GM18519 (cell line): Measurements from ENCODE around the gene MKLN1.
"Not testable (repeated sequence)": the region's sequence is repeated elsewhere in the genome, so short reads cannot be mapped to it uniquely, and the experiment has no call there.

Experiments used
- ATAC-seq: cut with Tn5 transposase; IDR thresholded peaks from one replicate; pipeline ENCODE4 v1.9.1; 2021; ENCODE audit warnings: mild to moderate bottlenecking, moderate library complexity; ENCODE audit not compliant: unreplicated experiment, low FRiP score

Gene MKLN1

DNA sequence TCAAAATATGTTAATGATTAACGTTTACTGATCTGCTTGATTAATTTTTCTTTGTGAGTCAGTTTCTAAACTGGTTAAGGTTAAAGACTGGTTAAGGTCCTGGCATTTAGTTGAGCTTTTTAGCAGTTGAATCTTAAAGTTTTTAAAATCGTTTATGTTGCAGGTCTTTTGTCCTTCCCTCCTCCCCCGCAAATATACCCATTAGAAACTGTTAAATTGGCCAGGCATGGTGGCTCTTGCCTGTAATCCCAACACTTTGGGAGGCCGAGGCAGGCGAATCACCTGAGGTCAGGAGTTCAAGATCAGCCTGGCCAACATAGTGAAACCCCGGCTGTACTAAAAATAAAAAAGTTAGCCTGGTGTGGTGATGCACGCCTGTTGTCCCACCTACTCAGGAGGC is 127.9 kb downstream of the MKLN1 start:
- ATAC-seq, result no peak

- ATAC-seq, result no peak
These were observed 128.7 kb downstream of the MKLN1 start for GRCh38 chr7:131456338-131456737.

GRCh38 chr7:131459256-131459655 is 131.6 kb downstream of the MKLN1 start:
- no peak for ATAC-seq

DNA sequence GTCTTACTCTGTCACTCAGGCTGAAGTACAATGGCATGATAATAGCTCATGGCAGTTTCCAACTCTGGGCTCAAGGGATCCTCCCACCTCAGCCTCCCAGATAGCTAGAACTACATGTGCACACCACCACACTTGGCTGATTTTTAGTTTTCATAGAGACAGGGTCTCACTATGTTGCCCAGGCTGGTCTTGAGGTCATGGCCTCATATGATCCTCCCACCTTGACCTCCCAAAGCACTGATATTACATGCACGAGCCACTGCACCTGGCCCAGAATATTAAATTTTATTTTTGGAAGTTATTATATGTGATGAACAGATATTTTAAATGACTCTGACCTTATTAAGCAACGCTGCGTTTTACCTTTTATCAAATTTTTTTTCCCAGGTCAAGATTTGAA is 134.4 kb downstream of the MKLN1 start:
- no peak for ATAC-seq

GRCh38 chr7:131462715-131463114 is 135.0 kb downstream of the MKLN1 start:
- ATAC-seq, result not testable (repeated sequence)

DNA sequence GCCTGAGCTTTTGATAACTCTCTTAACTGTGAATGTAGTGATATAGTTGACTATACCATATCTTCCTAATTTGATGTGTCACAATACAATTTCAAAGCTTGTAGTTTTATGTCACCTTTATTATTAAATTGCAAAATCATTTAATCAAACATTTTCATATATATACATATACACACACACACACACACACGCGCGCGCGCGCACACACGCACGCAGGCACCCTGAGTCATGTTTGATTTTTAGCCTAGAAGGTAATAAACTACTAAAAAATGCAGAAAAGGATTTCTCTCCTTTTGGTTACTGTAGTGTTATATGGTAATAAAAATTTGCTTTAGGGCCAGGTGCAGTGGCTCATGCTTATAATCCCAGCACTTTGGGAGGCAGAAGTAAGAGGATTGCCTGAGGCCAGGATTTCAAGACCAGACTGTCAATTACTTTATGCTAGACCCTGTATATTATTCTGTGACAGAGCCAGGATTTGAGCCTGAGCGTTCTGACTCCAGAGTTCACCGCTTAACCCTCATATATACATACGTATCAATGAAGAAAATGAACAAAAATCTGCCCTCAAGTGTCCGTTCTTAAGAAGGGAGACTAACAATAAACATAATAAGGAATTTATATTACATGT is 139.2 kb downstream of the MKLN1 start:
- no peak for ATAC-seq

DNA sequence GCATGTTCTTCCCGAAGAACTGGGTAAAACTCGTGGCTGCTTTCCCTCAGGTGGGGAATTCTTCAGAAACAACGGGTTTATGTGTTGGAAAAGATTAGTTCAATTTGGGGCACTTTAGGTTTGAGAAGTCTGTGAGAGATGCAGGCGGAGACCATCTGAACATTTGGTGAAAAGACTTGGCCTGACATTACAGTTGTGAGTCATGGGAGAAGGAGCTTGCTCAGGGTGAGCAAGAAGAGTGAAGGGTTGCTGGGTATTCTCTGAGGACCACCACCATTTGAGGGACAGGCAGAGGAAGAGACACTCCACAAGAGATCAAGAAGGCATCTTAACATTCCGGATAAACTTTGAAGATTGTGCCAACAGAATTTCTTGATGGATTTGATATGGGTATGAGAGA is 140.1 kb downstream of the MKLN1 start:
- ATAC-seq, result no peak

GRCh38 chr7:131471250-131472004 is 143.8 kb downstream of the MKLN1 start:
- no peak for ATAC-seq

DNA sequence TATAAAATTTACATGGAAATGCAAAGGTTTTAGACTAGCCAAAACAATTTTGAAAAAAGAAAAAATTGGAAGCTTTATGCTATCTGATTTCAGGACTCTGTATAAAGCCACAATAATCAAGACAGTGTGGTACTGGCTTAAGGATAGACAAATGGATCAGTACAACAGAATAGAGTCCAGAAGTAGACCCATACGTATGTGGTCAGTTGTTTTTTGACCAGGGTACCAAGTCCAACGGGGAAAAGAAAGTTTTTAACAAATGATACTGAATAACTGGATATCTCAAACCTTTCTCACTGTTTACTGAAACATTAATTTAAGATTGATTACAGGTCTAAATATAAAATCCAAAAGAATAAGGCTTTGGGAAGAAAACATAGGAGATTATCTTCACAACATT is 149.1 kb downstream of the MKLN1 start:
- no peak for ATAC-seq

DNA sequence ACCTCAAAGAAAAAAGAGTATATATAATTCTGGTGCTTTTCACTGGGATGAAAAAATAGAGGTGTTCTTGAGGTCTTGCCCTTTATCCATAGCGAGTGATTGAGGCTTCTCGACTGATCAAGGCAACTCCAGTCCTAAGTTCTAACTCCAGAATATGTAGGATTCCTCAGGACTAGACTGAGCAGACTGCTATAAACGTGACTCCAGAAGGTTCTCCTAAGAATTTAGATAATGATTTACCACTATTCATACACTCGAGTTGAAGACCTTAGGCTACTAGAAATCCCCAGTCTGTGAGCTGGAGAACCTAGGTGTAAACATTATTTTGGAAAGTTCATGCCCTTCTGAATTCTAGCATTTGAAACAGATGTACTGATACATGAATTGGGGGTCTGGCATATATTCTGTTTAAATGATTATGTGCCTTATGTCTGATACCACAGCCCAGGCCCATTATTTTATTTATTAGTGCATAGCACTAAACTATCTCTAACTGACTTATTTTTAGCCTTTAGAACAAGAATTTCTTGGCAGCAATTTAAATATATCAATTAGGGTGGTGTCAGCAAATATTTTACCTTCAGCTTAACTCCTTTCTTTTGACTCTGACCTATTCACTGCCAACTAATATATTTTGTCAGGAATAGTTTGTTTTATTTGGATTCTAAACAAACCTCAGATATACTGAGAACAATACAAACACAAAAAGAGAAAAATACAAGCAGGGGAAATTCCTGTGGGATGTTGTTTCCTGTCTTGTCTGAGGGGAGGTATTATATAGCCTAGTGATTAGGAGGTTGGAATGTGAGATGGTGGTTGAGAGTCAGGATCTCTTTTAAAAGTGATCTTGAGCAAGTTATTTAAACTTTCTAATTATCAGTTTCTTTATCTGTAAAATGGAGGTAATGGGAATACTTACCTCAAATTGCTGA is 153.0 kb downstream of the MKLN1 start:
- ATAC-seq, result no peak

- ATAC-seq, result no peak
These were observed 155.1 kb downstream of the MKLN1 start for GRCh38 chr7:131482800-131483199.

DNA sequence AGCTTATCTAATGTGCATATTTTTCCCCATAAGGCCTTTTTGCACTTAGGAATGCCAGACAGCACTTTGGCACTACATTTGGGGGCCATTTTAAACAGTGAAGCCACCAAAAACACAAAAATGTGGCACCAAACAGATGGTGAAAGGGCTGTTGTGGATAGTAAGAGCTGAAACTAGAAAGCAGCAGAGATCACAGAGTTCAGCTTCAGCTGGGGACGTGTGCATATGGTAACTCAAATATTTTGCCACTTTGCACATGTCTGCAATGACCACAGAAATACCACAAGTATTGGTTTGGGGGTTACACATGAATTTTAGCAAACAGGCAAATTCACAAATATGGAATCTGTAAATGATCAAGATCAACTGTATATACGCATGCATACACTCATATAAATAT is 155.9 kb downstream of the MKLN1 start:
- no peak for ATAC-seq

DNA sequence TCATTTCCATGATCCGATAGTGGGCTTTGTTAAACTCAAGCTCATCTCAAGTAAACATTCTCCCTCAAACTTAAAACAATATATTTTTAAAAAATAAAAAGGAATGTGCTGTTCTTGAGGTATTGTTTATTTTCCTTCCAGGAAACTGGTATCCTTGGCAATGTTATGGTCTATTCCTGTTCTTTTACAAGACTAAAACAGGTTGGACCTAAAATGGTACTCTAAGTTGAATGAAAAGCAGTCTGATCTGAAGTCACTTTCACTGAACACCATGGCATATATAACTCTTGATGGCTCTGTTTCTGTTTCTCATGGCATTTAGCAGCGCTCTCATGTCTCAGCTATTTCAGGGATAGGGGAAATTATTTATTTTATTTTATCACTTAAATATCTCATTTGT is 158.7 kb downstream of the MKLN1 start:
- no peak for ATAC-seq

DNA sequence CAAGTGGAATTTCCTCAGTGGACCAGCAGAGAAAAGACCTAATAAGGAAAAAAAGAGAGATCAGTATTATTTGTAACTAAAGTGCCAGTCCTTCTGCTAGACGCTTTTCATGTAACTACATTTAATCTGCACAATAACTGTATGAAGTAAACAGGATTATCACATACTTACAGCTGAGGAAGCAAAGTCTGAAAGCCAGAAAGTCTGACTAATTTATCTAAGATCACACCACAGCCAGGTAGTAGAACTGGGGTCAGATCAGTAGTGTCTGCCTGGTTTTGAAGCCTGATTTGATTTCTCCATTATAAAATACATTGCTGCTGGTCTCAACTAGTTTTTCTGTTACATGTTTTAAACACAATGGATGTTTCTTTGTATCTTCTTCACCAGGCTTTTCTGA is 159.5 kb downstream of the MKLN1 start:
- ATAC-seq, result no peak

GRCh38 chr7:131488361-131488760 is 160.7 kb downstream of the MKLN1 start:
- no peak for ATAC-seq

DNA sequence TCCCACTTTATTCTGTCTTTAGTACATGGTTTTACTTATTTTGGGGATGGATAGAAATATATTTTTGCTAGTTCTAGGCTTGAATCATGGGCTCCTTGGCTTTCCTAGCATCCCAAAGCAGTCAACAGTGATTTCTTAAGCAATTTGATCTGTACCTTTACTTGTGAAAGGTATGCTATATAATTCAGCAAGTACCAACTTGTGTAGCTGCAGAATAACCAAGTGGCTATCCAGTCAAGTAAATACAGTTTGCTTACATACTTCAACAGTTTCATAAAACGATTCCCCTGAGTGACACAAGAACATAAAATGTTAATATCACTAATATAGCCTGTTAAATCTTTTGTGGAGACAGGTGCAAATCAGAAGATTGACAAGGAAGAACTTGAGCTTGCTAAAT is 161.5 kb downstream of the MKLN1 start:
- ATAC-seq, result no peak

GRCh38 chr7:131489881-131490280 is 162.2 kb downstream of the MKLN1 start:
- no peak for ATAC-seq

- ATAC-seq, result no peak
These were observed 165.4 kb downstream of the MKLN1 start for GRCh38 chr7:131493081-131493480.

DNA sequence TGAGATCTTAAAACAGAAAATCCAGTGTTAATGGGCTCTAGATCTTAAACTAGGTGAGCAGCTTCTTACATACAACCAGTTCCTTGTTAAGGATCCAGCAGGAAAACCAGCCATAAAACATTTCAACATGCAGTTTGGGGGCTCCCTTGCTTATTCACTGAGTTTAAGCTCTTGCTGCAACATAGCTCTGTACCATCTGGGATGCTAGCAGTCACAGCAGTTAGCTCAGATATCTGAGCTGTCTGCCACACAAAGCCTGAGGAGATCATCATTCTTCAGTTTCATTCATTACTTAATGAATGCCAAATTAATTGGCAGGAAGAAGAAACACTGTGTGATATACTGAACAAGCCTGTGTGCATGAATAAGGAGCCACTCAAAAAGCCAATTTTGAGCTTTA is 165.9 kb downstream of the MKLN1 start:
- no peak for ATAC-seq

DNA sequence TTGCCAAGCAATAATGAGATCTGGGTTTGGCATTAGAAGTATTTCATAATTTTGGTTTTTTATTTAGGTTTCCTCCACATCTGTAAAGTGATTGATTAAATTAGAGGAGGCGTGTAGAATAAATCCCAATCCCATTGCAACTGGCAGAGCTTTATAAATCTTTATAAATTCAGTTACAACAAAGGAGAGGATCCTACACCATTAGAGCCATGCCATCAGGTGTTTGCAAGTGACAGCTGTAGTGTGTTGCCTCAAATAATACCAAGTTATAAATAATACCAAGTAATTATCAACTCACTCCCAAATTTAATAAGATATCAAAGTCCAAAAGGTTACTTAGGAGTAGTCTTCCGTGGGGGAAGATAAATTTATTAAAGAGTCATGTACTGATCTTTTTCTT is 166.5 kb downstream of the MKLN1 start:
- no peak for ATAC-seq
